B cell (primary cell): ENCODE data around the gene NIPAL3.

Experiments used
- CTCF ChIP-seq: fragments of 200-600 bp; IDR thresholded peaks from one replicate; pipeline ENCODE4 v1.8.0; 2022; ENCODE audit warnings: antibody characterized with exemption, mild to moderate bottlenecking
- EZH2 ChIP-seq: IDR thresholded peaks from 2 replicates; pipeline ENCODE4 v1.6.1; 2012; ENCODE audit warnings: borderline replicate concordance, low read depth, mild to moderate bottlenecking, moderate library complexity, low read length; ENCODE audit not compliant: insufficient read depth, poor library complexity, severe bottlenecking

GRCh38 chr1:24415334-24415909, at the start of gene NIPAL3:
- TF ChIP-seq CTCF = peak; percentile 89
- no peak for TF ChIP-seq EZH2
